ENCODE measurements around the gene SALL4.

The SALL4 gene

DNA sequence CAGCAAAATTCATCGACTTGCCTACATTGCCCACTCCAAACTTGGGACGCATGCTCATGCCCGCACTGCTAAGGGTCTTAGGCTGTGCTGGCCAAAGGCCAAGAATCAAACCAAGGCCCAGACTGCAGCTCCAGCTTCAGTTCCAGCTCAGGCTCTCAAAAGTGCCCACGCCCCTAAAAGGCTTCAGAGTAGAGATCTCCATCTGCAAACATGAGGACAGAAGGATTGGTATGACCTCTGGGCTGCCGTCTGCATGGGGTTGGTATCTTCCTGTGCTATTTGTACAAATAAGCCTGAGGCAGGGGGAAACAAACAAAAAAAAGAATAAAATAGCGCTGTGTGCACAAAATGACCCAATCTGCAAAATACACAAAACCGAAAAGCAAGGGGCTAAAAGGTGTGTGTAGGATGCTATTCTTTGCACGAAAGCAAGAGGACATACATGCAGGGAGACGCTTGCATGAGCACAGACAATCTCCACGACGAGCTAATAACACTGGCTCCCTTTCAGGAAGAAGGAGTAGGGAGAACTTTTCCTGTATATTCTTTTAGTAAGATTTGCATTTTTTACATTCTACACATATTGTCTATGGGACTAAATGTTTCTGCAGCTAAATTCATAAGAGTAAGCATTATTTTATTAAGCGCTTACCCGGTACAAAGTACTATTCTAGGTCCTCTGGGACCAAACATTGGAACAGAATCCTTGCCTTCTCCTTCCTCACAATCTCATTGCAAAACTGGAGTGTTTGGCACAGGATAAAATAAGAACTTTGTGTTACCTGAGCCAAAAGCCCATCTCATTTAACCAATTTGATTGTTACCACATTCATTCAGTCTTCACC lies 67.2 kb downstream of the SALL4 start:
- DNase-seq, result no peak

DNA sequence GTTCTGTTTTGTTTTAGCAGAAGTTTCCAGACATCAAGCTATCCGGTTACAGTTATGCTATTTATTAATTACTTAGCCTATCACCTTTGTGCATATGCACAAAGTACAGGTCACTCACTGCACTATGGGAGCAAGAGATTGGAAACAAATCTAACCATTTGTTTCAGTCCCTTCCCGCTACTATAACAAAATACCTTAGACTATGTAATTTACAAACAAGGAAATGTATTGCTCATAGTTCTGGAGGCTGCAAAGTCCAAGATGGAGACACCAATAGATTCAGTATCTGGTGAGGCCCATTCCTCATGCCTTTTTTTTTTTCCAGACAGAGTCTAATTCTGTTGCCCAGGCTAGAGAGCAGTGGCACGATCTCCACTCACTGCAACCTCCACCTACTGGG lies 69.3 kb downstream of the SALL4 start:
- no peak for DNase-seq

All from effector CD8-positive, alpha-beta T cell (primary cell).